H1 (cell line): ENCODE results near the gene SLC38A10. TPM values are rescaled to one million over a fixed set of nuclear protein-coding genes. Genes with fewer than 3 reads are reported as not detected.
A peak's percentile ranks its signal among the peaks of the same experiment; 100 is the strongest.

ENCODE experiments used
- CTCF ChIA-PET: fragments of 300-600 bp; sonication (Branson Sonifier 250); formaldehyde crosslinking; loops from one replicate; lab custom pipeline; 2021; ENCODE audit not compliant: partially characterized antibody; lab: Charles Lee
- POLR2A ChIA-PET: fragments of 300-600 bp; sonication (Branson Sonifier 250); formaldehyde crosslinking; loops from one replicate; lab custom pipeline; 2021; ENCODE audit warnings: inconsistent platforms; ENCODE audit not compliant: partially characterized antibody; lab: Charles Lee
- DNase-seq, 2 experiments: peaks; one replicate each; pipeline versions ENCODE4 v3.0.0 to v3.0.0-alpha.2; 2010 to 2022; ENCODE audit warnings: low spot score in 2 of 2, low read depth in 1 of 2, mixed read lengths in 1 of 2
- FAIRE-seq: peaks from 2 replicates; lab custom pipeline; 2011; peaks lifted over from hg19 to GRCh38; lab: Jason Lieb, UNC
- H2AFZ ChIP-seq: 2 replicates; pipeline ENCODE4 v1.8.1; 2012; ENCODE audit warnings: low read length, inconsistent platforms
- H2AK5ac ChIP-seq: 2 replicates; pipeline ENCODE4 v1.6.1; 2013; ENCODE audit warnings: low read depth, low read length
- H2BK120ac ChIP-seq: replicated peaks from 2 replicates; pipeline ENCODE3; 2013; ENCODE audit warnings: low read depth, low read length, inconsistent platforms
- H2BK12ac ChIP-seq: 2 replicates; pipeline ENCODE4 v1.6.1; 2013; ENCODE audit warnings: low read depth, low read length
- H2BK15ac ChIP-seq: 2 replicates; pipeline ENCODE4 v1.6.1; 2013; ENCODE audit warnings: low read length
- H2BK20ac ChIP-seq: 2 replicates; pipeline ENCODE4 v1.6.1; 2013; ENCODE audit warnings: low read length
- H2BK5ac ChIP-seq: 2 replicates; pipeline ENCODE4 v1.6.1; 2013; ENCODE audit warnings: low read depth, low read length
- H3K14ac ChIP-seq: 2 replicates; pipeline ENCODE4 v1.6.1; 2013; ENCODE audit warnings: inconsistent platforms; ENCODE audit not compliant: insufficient read length
- H3K18ac ChIP-seq: 2 replicates; pipeline ENCODE4 v1.6.1; 2013; ENCODE audit warnings: low read length; ENCODE audit errors: extremely low read depth
- H3K23ac ChIP-seq: 2 replicates; pipeline ENCODE4 v1.6.1; 2013; ENCODE audit warnings: inconsistent platforms; ENCODE audit not compliant: insufficient read length
- H3K23me2 ChIP-seq: 2 replicates; pipeline ENCODE4 v1.6.1; 2013; ENCODE audit warnings: low read depth, low read length
- H3K27ac ChIP-seq: 2 replicates; pipeline ENCODE4 v1.6.1; 2011; ENCODE audit warnings: low read depth, low read length, inconsistent platforms
- H3K27me3 ChIP-seq, 4 experiments: replicated peaks in 1 of 4; 1 replicate in 1 of 4; 2 replicates in 3 of 4; pipeline versions ENCODE4 v1.6.1 to v1.8.1; 2011 to 2013; ENCODE audit warnings: low read length in 3 of 4, mild to moderate bottlenecking in 3 of 4, inconsistent platforms in 2 of 4, mixed read lengths in 2 of 4, moderate library complexity in 1 of 4; ENCODE audit not compliant: control insufficient read depth in 3 of 4, insufficient read depth in 3 of 4; ENCODE audit errors: extremely low read depth in 1 of 4
- H3K36me3 ChIP-seq, 4 experiments: 2 replicates each; pipeline versions ENCODE4 v1.6.1 to v1.8.1; 2011 to 2013; ENCODE audit warnings: mild to moderate bottlenecking in 4 of 4, low read length in 3 of 4, moderate library complexity in 2 of 4, control low read depth in 1 of 4, inconsistent platforms in 1 of 4; ENCODE audit not compliant: insufficient read depth in 4 of 4, control insufficient read depth in 2 of 4
- H3K4ac ChIP-seq: replicated peaks from 2 replicates; pipeline ENCODE3; 2013; ENCODE audit warnings: low read length, low read depth, mixed read lengths, inconsistent platforms; ENCODE audit not compliant: insufficient read length
- H3K4me1 ChIP-seq, 4 experiments: replicated peaks in 1 of 4; 1 replicate in 1 of 4; 2 replicates in 3 of 4; pipeline versions ENCODE4 v1.6.1 to v1.8.1; 2011 to 2013; ENCODE audit warnings: low read length in 3 of 4, inconsistent platforms in 2 of 4, mixed read lengths in 1 of 4; ENCODE audit not compliant: insufficient read depth in 4 of 4, control insufficient read depth in 3 of 4
- H3K4me2 ChIP-seq, 2 experiments: 2 replicates each; pipeline versions ENCODE4 v1.6.1 to v1.8.1; 2011 to 2013; ENCODE audit warnings: low read depth in 2 of 2, low read length in 2 of 2, control low read depth in 1 of 2, inconsistent platforms in 1 of 2, mild to moderate bottlenecking in 1 of 2; ENCODE audit not compliant: insufficient read depth in 1 of 2
- H3K4me3 ChIP-seq, 4 experiments: fragments of 200-600, 300-600 bp in 1 of 4; sonication (generic), shearing (Covaris generic), sonication (Bioruptor Twin) in 1 of 4; 2 replicates each; pipeline versions ENCODE4 v1.5.1 to v1.8.1; 2011 to 2016; ENCODE audit warnings: low read length in 4 of 4, low read depth in 3 of 4, control low read depth in 2 of 4, inconsistent platforms in 2 of 4, mild to moderate bottlenecking in 2 of 4, mixed read lengths in 1 of 4, moderate library complexity in 1 of 4; ENCODE audit not compliant: insufficient read depth in 2 of 4; ENCODE audit errors: extremely low read depth in 1 of 4
- H3K56ac ChIP-seq: replicated peaks from 2 replicates; pipeline ENCODE3; 2013; ENCODE audit warnings: low read depth, mild to moderate bottlenecking, mixed read lengths, low read length, inconsistent platforms; ENCODE audit not compliant: insufficient read length
- H3K79me1 ChIP-seq: 2 replicates; pipeline ENCODE4 v1.6.1; 2013; ENCODE audit warnings: low read depth, low read length, control low read depth
- H3K79me2 ChIP-seq, 2 experiments: 2 replicates each; pipeline versions ENCODE4 v1.6.1 to v1.8.1; 2012 to 2013; ENCODE audit warnings: low read length in 2 of 2, mild to moderate bottlenecking in 2 of 2, inconsistent platforms in 1 of 2; ENCODE audit not compliant: insufficient read depth in 2 of 2, control insufficient read depth in 1 of 2
- H3K9ac ChIP-seq, 4 experiments: replicated peaks in 1 of 4; 1 replicate in 1 of 4; 2 replicates in 3 of 4; pipeline versions ENCODE4 v1.6.1 to v1.8.1; 2011 to 2013; ENCODE audit warnings: low read depth in 3 of 4, low read length in 3 of 4, control low read depth in 2 of 4, mild to moderate bottlenecking in 2 of 4, moderate library complexity in 2 of 4, inconsistent platforms in 1 of 4; ENCODE audit errors: extremely low read depth in 1 of 4
- H3K9me3 ChIP-seq, 2 experiments: 2 replicates each; pipeline versions ENCODE4 v1.6.1 to v1.8.1; 2012 to 2013; ENCODE audit warnings: mild to moderate bottlenecking in 2 of 2, moderate library complexity in 2 of 2, control low read depth in 1 of 2, inconsistent platforms in 1 of 2, low read depth in 1 of 2, low read length in 1 of 2, mixed read lengths in 1 of 2; ENCODE audit not compliant: insufficient read depth in 2 of 2
- H4K20me1 ChIP-seq, 2 experiments: replicated peaks in 1 of 2; 2 replicates each; pipeline versions ENCODE3 to v1.8.1; 2011 to 2013; ENCODE audit warnings: inconsistent platforms in 2 of 2, low read length in 2 of 2, mild to moderate bottlenecking in 1 of 2; ENCODE audit not compliant: insufficient read depth in 2 of 2, control insufficient read depth in 1 of 2
- H4K5ac ChIP-seq: 2 replicates; pipeline ENCODE4 v1.6.1; 2013; ENCODE audit warnings: low read length, low read depth, mixed read lengths, inconsistent platforms; ENCODE audit not compliant: insufficient read length
- H4K8ac ChIP-seq: 2 replicates; pipeline ENCODE4 v1.8.0; 2013; ENCODE audit warnings: mild to moderate bottlenecking, moderate library complexity, low read length, inconsistent platforms; ENCODE audit not compliant: insufficient read depth; ENCODE audit errors: extremely low read depth
- H4K91ac ChIP-seq: replicated peaks from 2 replicates; pipeline ENCODE3; 2013; ENCODE audit warnings: low read length, mixed read lengths, inconsistent platforms; ENCODE audit not compliant: insufficient read length
- CTBP2 ChIP-seq: IDR thresholded peaks from 2 replicates; pipeline ENCODE4 v1.7.0; 2011; ENCODE audit warnings: borderline replicate concordance, mild to moderate bottlenecking, moderate library complexity, mixed read lengths, low read length; ENCODE audit not compliant: insufficient read depth, insufficient read length
- EP300 ChIP-seq, 2 experiments: IDR thresholded peaks; 1 replicate in 1 of 2; 2 replicates in 1 of 2; pipeline ENCODE4 v1.6.1; 2011 to 2012; ENCODE audit warnings: low read depth in 2 of 2, low read length in 2 of 2, mild to moderate bottlenecking in 2 of 2, borderline replicate concordance in 1 of 2, inconsistent platforms in 1 of 2, moderate library complexity in 1 of 2
- FOSL1 ChIP-seq: IDR thresholded peaks from 2 replicates; pipeline ENCODE4 v1.6.1; 2011; ENCODE audit warnings: mild to moderate bottlenecking, low read depth, low read length, moderate library complexity; ENCODE audit not compliant: insufficient read depth
- GTF2F1 ChIP-seq: IDR thresholded peaks from 2 replicates; pipeline ENCODE4 v1.6.1; 2012; ENCODE audit warnings: low read depth, low read length, improper control_type of control experiment, borderline replicate concordance
- KDM4A ChIP-seq: IDR thresholded peaks from one replicate; pipeline ENCODE4 v1.7.1; 2012; ENCODE audit warnings: low read depth, mild to moderate bottlenecking, moderate library complexity, low read length, inconsistent platforms; ENCODE audit not compliant: severe bottlenecking
- RNF2 ChIP-seq: fragments of 200-900, 300-1000 bp; sonication (generic); IDR thresholded peaks from 2 replicates; pipeline ENCODE4 v1.7.1; 2016; ENCODE audit warnings: borderline replicate concordance, low read depth, mild to moderate bottlenecking, antibody characterized with exemption, low read length; ENCODE audit not compliant: poor library complexity, severe bottlenecking; ENCODE audit errors: missing control alignments
- SIRT6 ChIP-seq: IDR thresholded peaks from one replicate; pipeline ENCODE4 v1.7.1; 2012; ENCODE audit warnings: low read length, inconsistent platforms
- YY1 ChIP-seq: IDR thresholded peaks from 2 replicates; pipeline ENCODE4 v1.6.1; 2011; ENCODE audit warnings: low read depth, mild to moderate bottlenecking, low read length
- WGBS, 2 experiments: shearing (Covaris generic) in 1 of 2; methylation state at CpG; one replicate each; pipeline versions ENCODE4 v1.1.6 to v1.1.7; 2013 to 2015; ENCODE audit warnings: low lambda C conversion rate in 2 of 2, mixed read lengths in 2 of 2, inconsistent platforms in 1 of 2, low coverage in 1 of 2, missing lambda C conversion rate in 1 of 2; ENCODE audit not compliant: insufficient replicate concordance in 2 of 2, insufficient coverage in 1 of 2, insufficient read length in 1 of 2; ENCODE audit errors: extremely low coverage in 1 of 2, missing lambda C conversion rate in 1 of 2; 5-methylcytosine and 5-hydroxymethylcytosine counted together
- polyA plus RNA-seq, 7 experiments: library from polyadenylated mRNA; depleted of rRNA in 3 of 7; stranded (reverse) in 5 of 7; unstranded in 2 of 7; fragments of >200 nt in 5 of 7; fragments of 200-250 nt in 2 of 7; gene quantifications; 1 replicate in 5 of 7; 2 replicates in 1 of 7; 4 replicates in 1 of 7; pipeline versions ENCODE4 v1.2.1 to v1.2.3, GENCODE V29; 2011 to 2013; ENCODE audit warnings: missing spikeins in 2 of 7, mixed read lengths in 2 of 7
- total RNA-seq: library from RNA; stranded (reverse); fragmentation: NEBNext Ultra II Directional; extraction: Animal tissue kit (Norgen Biotek cat#: 25700); gene quantifications from 2 replicates; pipeline ENCODE4 v1.2.1, GENCODE V29; 2021
- TF ChIP-seq, protein P1 (sequence below), 3 experiments: IDR thresholded peaks; 1 replicate in 2 of 3; 2 replicates in 1 of 3; pipeline versions ENCODE4 v1.5.1 to v1.6.1; 2011; ENCODE audit warnings: low read length in 3 of 3, mild to moderate bottlenecking in 3 of 3, inconsistent platforms in 2 of 3, low read depth in 1 of 3, moderate library complexity in 1 of 3; ENCODE audit not compliant: insufficient read depth in 1 of 3; ENCODE audit errors: control extremely low read depth in 1 of 3

The SLC38A10 gene
- total and polyA plus RNA-seq, 2 of the 8 experiments (the other 6 are each of a cell fraction or from before 2014, with no cell fraction given), result 26.4 to 41.0 TPM

DNA sequence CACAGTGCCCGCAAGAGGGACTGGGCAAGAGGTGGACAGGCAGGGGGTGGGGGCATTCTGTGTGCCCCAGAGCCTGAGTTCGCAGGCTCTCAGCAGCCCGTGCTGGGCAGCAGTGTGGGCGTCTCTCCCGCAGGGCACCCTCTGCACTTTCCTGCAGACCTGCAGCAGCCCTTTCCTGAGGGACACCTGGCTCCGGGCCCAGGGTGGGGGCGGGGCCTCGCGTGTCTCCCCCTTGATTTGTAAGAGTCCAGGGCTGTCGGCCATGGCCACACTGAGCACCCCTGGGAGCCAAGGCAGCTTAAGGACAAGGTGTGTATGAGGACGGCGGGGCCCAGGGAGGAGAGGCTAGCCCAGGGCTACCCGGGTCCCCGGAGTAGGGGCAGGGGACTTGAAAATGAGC is 33.4 kb upstream of the SLC38A10 start:
- peak overlapping the region; percentile 59; the same call in 1 of the 2 replicates for H4K8ac ChIP-seq
- H3K4me2 ChIP-seq, result no peak overlapping the region
- no peak for TF ChIP-seq RNF2
- TF ChIP-seq YY1, result no peak
- no peak for TF ChIP-seq EP300 (IDR thresholded peaks at IDR 0.05; ENCODE audit: borderline replicate concordance in 1 of 2, low read depth in 2 of 2, low read length in 2 of 2)
- TF ChIP-seq, protein P1, sequence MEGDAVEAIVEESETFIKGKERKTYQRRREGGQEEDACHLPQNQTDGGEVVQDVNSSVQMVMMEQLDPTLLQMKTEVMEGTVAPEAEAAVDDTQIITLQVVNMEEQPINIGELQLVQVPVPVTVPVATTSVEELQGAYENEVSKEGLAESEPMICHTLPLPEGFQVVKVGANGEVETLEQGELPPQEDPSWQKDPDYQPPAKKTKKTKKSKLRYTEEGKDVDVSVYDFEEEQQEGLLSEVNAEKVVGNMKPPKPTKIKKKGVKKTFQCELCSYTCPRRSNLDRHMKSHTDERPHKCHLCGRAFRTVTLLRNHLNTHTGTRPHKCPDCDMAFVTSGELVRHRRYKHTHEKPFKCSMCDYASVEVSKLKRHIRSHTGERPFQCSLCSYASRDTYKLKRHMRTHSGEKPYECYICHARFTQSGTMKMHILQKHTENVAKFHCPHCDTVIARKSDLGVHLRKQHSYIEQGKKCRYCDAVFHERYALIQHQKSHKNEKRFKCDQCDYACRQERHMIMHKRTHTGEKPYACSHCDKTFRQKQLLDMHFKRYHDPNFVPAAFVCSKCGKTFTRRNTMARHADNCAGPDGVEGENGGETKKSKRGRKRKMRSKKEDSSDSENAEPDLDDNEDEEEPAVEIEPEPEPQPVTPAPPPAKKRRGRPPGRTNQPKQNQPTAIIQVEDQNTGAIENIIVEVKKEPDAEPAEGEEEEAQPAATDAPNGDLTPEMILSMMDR (IDR thresholded peaks at IDR 0.05; ENCODE audit: control extremely low read depth in 1 of 3, insufficient read depth in 1 of 3, low read depth in 1 of 3, low read length in 3 of 3), result no peak
- no peak for TF ChIP-seq FOSL1
- TF ChIP-seq CTBP2, result no peak
- TF ChIP-seq KDM4A, result no peak
- TF ChIP-seq SIRT6, result no peak
- no peak for TF ChIP-seq GTF2F1

More for the DNA sequence above, 33.4 kb upstream of the SLC38A10 start:
- H3K27ac ChIP-seq, result no peak overlapping the region
- no peak overlapping the region for H2BK20ac ChIP-seq
- no peak overlapping the region for H3K4ac ChIP-seq
- no peak overlapping the region for H4K5ac ChIP-seq
- ChIA-PET POLR2A (interaction anchor here (1.7 kb wide), 1 partner anchor 19 kb away, joined by 4 read pairs; no protein-coding TSS in a partner anchor), CTCF (interaction anchor here (0.5 to 1.8 kb wide), 6 partner anchors 19 to 77 kb away, joined by 3 to 6 read pairs (median 3); no protein-coding TSS in a partner anchor)
- no peak overlapping the region for H2AFZ ChIP-seq
- H3K56ac ChIP-seq, result no peak overlapping the region
- DNase-seq (no peak), FAIRE-seq (no peak)
- no peak overlapping the region for H3K14ac ChIP-seq
- H3K9me3 ChIP-seq, result no peaks in the 10 kb centered on the region
- 68% methylated on average over 14 of the region's 14 CpGs; no CpG with 5 or more reads in 1 of the 2 experiments for WGBS, 2 experiments
- H2BK12ac ChIP-seq, result peak overlapping the region; percentile 80; the same call in 1 of the 2 replicates
- H2BK120ac ChIP-seq, result no peak overlapping the region
- H4K20me1 ChIP-seq, result no peaks in the 10 kb centered on the region
- no peaks in the 10 kb centered on the region for H3K79me2 ChIP-seq
- peaks cover 13 to 33% (median 27%) of the 10 kb centered on the region in 4 experiments for H3K4me1 ChIP-seq
- no peak overlapping the region for H4K91ac ChIP-seq
- H3K36me3 ChIP-seq, result no peaks in the 10 kb centered on the region
- 0 out of 2 replicates have a peak overlapping the region, but pooled peaks have one; percentile 66 for H2BK5ac ChIP-seq
- H3K23ac ChIP-seq, result no peak overlapping the region
- peaks cover 0 to 8% (median under 1%) of the 10 kb centered on the region in 4 experiments; a peak in 3 of 7 replicates for H3K27me3 ChIP-seq
- H2AK5ac ChIP-seq, result no peak overlapping the region
- 0 out of 2 replicates have a peak overlapping the region, but pooled peaks have one; percentile 71 for H3K18ac ChIP-seq
- H3K79me1 ChIP-seq, result no peaks in the 10 kb centered on the region
- H3K4me3 ChIP-seq, result no peak overlapping the region
- no peaks in the 10 kb centered on the region for H3K23me2 ChIP-seq
- H2BK15ac ChIP-seq, result no peak overlapping the region
- no peak overlapping the region; a peak in 1 of 7 replicates for H3K9ac ChIP-seq
